Left forelimb (tissue), 1 donor: ENCODE measurements around the gene LMTK2.
"Not testable (repeated sequence)": the region's sequence is repeated elsewhere in the genome, so short reads cannot be mapped to it uniquely, and the experiment has no call there.

ENCODE experiments used
- DNase-seq: peaks from one replicate; pipeline ENCODE4 v3.0.0-alpha.2; 2018; ENCODE audit warnings: low spot score

LMTK2 gene

DNA sequence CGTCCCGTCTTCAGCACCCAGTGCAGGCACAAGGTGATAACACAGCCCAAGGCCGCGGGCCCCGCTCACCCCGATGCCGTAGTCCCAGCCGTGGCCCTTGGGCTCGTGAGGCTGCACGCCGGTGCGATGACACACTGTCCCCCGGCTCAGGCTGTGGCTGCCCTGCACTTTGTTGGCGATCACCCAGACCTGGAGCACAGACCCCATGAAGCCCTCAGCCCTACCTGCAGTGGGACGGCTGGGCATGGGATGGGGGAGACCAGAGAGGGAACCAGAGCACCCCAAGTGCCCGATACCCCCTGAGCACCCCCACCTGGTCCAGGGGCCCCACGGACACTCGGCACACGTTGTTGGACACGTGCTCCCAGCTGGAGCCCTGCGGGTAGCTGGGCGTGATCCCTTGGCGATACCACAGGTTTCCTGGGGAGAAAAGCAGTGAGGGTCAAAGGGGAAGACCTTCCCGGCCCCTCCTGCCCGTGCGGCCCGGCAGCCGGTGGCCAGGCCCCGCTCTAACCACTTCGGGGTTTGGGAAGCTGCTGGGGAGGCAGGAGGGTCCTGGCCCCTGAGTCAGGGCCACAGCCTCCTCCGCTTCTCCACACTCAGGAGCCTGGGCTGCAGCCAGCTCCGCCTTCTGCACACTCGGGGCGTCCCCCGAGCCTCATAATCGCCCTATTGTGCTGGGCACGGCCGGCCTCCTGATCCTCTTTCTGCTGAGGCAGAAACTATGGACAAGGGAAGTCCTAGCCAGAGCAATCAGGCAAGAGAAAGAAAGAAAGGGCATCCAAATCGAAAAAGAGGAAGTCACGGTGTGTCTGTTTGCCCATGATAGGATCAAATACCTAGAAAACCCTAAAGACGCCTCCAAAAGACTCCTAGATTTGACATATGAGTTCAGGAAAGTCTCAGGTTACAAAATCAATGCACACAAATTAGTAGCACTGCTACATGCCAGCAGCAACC is 111.2 kb downstream of the LMTK2 start:
- DNase-seq = no peak

DNA sequence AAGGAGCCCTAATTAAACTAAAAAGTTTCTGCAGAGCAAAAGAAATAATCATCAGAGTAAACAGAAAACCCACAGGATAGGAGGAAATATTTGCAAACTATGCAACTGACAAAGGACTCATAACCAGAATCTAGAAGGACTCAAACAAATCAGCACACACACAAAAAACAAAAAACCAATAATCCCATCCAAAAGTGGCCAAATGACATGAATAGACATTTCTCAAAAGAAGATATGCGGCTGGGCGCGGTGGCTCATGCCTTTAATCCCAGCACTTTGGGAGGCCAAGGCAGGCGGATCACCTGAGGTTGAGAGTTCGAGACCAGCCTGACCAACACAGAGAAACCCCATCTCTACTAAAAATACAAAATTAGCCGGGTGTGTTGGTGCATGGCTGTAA is 112.7 kb downstream of the LMTK2 start:
- not testable (repeated sequence) for DNase-seq

DNA sequence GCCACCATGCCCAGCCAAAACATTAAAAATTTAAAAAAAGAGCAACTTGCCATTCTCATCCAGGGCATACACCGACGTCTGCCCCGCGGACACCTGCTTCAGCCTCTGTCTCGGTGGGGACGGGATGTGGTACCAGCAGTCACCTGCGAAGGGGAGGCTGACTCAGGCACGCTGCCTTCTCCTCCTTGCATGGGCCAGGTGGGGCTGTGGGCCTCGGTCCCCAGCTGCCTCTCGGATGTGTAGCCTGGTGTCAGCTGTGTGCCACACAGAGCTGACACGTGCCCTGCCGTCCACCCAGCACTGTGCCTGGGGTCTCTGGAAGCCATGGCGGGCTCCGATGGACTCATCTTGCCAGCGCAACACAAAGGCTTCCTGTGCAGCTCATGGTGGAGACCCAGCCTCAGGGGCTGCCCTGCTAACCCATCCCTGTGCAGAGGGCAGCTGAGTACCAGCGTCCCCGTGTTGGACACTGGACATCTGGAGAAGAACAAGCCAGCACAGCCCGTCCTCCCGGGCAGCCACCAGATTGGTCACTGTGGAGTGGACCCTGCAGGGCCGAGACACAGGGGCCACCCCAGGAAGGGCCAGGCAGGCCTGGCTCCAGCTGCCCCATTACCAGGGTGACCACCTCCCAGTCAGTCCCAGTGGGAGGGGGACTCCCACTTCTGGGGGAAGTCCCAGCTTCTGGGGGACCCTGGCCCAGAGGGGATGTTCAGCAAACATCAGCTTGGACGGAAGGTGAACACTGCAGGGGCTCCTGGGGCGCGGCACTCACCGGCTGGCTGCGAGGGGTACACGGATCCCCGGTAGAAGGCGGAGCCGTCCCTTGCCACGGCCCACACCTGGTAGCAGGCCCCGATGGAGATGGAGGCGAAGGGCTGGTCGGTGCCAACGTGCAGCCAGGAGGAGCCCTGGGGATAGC is 115.2 kb downstream of the LMTK2 start:
- no peak for DNase-seq

DNA sequence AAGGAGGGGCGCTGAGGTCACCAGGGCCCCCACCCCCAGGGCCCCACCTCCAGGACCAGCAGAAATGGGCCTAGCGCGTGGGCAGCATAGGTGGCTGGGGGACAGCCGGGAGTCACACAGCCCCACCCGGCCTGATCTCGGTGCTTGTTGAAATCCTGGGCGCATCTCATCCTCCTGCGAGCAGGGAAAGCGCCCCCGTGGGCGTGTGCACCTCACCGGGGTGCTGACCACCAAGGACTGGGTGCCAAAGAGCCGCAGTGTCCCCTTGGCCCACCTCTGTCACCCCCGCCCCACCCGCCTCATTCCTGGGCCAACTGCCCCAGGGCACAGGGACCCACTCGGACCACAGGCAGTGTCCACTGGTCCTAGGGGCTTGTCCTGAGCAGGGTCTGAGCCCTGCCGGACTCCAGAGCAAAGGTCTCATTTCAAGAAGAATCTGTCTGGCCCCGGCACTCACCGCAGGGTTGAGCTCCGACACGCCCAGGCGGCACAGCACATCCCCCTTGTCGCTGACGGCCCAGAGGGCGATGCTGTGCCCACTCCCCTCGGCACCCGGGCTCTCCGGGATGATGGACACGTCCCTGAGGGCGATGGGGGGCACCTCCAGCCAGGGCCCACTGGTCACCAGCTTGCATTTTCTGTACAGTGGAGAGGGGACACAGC is 116.0 kb downstream of the LMTK2 start:
- DNase-seq = no peak

DNA sequence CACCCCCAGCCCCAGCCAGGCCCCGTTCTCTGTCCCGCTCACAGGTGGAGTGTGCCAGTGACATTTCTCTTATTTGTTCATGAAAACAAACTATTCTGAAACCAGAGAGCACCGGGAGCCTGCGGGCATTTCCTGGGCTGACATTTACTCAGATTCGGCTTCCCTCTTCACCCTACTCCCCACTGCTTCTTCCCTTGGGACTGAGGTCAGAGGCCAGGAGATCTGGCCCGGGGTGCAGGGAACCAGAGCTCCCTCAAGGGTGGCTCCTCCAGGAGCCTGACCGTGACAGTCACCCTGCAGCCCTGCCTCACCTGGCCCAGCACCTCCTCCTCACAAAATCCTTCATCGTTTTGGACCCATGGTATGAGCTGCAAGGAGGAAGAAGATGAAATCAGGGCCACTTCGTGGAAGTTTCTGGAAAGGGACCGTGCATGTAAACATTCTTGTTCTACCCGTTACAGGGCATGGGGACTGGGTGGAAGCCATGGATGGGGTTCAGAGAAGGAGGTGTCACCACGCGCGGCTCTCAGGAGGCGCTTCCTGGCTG is 116.8 kb downstream of the LMTK2 start:
- no peak for DNase-seq

DNA sequence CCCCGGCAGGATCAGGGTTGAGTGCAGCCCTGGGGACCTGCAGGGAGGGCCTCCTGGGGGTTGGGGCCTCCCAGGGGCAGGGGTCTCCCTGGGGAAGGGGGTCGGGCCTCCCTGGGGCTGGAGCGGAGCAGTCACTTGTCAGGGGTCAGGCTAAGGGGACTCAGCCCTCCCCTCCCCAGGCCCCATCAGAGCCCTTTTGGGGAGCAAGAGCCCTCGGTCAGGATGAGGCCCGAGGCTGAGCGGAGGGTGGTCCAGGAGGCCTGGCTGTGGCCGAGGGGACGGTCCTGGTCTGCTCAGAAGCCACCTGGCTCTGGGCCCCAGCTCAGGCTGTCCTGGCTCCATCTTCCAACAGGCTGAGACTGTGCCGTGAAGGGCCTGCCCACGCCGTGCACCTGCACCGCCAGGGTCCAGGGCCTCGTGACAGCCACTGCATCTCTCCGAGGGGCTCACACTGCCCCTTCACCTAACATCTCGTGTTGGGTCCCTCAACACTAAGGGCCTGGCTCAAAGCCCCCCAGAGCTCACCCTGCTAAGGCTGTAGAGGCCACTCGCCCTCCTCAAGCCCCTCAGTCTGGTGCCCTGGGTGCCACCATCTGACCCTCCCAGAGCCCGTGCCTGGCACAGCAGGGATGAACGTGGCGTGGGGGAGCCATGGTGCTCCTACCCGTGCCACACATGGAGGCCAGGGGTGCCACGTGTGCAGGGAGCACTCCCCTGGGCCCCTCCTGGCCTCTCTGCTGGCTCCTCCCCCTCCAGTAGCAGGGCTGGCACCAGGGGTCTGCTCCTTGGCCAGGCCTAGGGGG is 117.4 kb downstream of the LMTK2 start:
- no peak for DNase-seq

DNA sequence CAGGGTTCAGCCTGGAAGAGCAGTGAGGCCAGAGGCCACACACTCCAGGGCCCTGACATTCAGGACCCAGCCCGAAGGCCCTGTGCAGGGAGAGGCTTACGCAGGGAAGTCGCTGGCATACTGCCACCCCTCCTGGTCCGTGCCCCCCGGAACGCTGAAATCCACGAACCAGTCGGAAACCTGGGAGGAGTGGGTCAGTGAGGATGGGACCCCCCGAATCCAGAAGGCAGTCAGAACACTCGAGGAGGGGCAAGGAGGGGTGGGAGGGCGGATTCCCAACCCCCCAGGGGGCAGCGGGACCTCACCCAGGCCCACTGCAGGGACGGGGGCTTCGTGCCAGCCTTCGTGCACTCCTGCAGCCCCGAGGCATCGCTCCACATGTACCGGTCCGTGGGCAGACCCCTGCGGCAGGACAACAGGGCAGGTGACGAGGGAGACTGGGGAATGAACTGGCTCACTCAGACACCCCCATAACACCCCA is 118.1 kb downstream of the LMTK2 start:
- DNase-seq = no peak

DNA sequence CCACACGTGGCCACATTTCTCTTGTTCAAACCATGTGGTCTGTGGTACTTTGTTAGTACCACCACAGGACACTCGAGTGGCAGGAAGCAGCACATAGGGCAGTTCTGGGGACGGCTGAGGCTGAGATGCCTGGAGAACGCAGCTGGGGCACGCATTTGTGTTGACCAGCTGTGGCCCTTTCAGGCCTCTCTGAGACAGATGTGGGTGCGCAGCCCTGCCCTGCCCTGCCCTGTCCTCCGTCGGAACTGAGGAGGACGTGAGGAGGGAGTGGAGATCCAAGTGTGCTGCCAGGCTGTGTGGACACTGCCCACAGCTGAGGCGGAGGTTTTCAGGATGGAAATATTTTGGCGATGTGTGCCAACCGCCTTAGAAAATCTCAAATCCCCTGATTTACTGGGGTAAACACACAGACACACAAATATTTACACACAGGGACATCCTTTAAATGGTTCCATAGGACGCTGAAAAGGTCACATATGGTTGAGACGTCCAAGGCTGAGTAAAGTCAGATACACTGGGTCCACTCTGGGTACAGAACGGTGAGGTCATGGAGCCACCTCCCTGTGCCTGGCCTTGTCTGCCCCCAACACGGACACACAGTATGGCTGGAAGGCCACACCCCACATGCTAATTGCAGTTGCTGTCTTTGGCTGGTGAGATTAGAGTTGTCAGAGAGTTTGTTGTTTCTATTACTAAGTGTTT is 119.4 kb downstream of the LMTK2 start:
- DNase-seq = no peak

DNA sequence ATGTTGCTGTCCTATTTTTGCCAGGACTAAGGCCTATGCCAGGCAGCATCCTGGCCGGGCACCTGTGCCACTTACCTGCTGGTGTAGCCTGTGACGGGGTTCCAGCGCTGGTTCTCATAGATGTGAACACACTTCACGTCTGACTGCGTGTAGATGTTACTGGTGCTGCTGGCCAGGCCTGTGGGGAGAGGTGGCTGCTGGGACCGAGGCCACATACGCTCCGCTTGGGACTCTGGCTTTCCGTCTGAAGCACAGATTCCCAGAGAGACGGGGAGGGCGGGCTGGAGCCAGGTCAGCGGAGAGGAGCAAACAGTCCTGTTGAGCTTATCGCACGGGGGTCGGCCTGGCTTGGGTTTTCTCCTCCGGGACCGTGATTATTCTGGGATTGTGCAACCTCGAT is 121.3 kb downstream of the LMTK2 start:
- no peak for DNase-seq

DNA sequence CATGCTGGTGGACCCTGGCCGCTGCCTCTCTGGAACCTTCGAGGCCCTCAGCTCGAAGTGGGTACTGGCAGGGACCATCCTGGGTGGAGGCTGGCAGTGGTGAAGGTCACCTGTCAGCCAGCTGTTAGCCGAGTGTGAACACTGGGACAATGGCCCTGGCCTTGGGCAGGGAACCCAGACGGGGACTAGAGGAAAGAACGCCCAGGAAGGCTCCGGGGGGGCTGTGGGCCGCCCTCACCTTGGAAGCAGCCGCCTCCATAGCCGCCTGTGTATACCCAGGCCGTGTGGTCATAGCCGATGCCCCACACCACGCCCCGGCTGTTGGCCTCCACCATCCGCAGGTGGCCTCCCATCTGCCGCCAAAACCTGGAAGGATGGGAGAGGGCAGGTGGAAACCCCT is 122.1 kb downstream of the LMTK2 start:
- no peak for DNase-seq

DNA sequence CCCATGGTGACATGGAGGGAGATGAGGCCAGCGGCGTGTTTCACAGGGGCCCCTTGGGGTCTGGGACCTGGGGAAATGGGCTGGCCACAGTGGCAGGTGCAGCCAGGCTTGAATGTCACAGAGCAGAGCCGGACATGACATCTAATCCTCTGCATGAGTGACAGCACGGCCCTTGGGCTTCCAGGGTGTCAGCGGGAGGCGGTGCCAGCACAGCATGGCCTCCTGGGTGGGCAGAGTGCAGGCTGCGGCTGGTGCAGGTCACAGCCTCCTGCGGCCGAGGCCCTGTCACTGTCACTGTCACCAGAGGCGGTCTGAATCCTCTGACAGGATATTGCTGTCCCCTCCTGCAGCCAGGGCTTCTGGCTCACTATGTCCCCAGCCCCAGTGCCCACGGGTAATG is 122.8 kb downstream of the LMTK2 start:
- DNase-seq = no peak

DNA sequence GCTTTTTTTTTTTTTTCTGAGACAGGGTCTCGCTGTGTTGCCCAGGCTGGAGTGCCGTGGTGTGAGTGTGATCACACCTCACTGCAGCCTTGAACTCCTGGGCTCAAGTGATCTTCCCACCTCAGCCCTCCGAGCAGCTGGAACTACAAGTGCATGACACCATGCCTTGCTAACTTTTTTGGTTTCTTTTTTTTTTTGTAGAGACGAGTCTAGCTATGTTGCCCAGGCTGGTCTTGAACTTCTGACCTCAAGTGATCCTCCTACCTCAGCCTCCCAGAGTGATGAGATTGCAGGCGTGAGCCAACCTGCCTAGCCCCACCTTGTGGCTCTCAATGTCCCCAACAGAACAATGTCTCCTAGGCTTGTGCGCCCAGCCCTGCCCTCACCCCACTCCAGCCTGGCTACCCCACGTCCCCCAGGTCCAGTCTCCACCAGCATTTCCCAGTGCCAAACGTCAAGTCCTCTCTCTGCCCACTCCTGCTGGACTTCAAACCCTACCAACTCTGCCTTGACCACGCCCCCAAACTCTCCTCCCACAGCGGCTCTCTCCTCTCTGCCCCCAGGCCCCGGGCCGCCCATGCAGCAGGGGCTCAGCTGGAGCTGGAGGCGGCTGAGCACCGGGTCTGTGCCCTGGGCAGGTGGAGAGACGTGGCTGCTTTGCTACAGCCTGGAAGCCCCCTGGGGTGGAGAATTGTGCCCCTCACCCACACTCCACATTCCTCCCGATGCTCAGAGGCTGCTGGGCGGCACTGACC is 123.5 kb downstream of the LMTK2 start:
- no peak for DNase-seq

DNA sequence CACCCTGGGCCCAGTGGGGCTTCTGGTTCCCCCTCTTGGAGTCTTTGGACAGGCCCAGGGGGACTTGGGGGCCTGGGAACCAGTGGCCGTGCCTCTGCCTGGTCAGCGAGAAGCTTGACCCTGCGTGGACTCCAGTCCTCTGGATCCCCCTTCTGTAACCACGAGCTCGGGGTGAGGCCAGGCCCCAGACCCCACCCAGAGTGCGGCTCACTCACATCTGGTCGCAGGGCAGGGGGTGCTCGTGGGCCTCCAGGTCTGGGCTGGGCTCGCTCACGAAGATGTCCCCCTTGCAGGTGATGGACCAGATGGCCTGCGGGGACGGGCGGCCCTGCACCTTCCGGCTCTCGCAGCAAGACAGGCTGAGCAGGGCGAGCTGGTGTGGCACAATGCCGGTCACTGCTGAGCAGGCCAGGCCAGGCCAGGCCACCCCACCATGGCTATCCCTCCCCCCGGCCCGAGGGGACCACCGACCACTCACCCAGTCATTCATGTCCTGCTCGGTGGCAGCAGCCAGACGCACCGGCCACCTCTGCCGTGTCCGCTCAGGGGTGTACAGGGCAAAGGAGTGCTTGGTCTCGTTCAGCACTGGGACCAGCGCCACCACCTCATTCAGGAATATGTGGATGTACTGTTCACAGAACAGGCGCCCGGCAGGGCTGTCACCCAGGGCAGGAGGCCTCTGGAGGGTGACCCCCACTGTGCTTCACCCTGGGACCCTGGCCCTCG is 124.2 kb downstream of the LMTK2 start:
- peak; percentile 55 for DNase-seq

DNA sequence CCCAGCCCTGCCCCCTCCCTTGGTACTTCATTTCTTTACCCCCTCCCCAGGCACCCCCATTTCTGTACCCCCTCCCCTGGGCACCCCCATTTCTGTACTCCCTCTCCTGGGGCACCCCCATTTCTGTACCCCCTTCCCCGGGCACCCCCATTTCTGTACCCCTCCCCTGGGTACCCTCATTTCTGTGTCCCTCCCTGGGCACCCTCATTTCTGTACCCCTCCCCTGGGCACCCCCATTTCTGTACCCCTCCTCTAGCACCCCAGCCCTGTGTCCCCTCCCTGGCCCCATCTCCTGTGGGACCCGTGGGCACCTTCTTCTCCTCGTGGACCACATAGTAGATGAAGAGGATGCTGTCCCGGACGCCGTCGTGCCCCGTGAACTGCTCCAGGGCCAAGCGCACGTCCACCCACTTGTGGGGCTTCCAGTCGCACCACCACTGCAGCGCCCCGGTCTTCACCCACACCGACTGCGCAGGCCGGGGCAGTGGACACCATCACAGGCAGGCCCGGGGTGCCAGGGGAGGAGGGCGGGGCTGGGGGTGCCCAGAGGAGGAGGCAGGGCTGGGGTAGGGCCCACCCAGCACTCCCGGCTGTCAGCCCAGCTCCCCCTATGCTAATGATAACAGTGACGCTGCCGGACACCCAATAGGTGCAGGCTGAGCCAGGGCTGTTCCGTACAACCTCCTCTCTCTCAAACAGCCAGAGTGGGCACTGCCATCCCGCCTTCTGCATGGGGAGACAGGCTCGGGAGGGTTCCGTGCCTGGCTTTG is 125.0 kb downstream of the LMTK2 start:
- DNase-seq = peak; percentile 61

DNA sequence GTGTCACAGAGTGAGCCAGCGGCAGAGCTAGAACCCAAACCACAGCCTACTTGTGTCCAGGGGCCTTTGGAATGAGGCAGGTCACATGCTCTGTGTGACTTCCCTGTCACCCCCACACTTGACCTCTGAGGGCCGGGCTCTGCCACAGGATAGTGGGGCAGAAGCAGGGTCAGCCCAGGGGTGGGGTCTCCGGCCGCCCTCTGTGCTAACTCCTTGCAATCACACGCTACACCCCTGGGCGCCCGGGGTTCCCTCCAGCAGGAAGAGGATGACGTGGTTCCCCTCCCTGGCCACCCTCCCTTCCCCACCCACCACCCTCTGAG is 125.6 kb downstream of the LMTK2 start:
- DNase-seq = no peak

DNA sequence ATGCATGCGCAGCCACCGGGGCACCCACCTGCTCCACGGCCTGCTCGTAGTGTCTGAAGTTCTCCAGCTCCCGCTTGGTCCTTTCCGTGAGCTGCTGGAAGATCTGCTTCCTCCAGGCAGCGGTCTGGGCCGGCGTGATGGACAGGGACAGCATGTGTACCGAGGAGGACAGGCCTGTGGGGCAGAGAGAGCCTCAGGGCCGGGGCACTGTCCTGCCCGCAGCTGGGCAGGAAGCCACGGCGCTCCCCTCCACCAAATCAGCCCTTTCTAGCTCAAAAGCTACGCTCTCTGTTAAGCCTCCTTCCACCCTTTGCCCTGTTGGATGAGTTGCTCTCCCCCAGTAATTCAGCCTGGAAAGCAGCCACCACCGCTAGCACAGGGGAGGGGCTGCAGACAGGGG is 126.1 kb downstream of the LMTK2 start:
- peak; percentile 59 for DNase-seq

DNA sequence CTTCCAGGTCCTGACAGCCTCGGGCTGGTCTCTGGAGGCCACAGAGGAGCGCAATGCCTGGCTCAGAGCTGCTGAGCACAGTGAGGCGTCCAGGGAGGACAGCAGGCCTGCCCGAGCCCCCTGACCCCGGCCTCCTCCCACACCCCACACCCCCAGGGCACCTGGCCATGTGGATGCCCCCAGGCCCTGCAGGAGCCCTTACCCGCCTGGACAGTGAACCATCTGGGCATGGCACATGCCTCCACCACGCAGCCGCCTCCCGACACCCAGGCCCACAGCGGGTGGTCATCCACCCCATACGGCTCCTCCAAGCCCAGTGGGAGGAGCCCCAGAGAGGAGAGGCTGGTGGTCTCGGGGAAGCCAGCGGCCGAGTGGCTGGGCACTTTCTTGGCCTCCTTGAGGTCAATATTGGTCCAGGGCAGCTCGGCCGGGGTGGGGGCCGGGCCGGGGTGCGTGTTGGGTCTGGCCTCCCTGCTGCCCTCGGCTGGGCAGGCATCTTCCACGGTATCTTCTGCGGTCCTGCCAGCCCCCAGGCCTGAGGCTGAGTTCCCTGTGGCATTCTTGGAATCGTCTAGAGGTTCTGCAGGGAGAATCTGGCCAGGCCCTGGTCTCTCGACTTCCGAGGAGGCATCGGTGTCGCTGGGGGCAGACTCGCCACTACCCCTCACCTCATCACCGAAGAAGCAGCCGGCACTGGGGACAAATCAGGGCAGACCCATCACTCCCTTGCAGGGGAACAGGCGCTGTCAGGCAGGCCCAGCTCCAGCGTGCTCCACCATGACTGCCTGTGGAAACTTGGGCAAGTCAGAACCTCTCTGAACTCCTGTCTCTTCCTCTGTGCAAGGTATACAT is 126.8 kb downstream of the LMTK2 start:
- DNase-seq = peak; percentile 62
